ENCODE measurements around the gene SLC15A3. TPM values are rescaled to one million over a fixed set of nuclear protein-coding genes. Genes with fewer than 3 reads are reported as not detected.

The SLC15A3 gene
- total RNA-seq, 1 donor from 2014 or later: 23.1 TPM

DNA sequence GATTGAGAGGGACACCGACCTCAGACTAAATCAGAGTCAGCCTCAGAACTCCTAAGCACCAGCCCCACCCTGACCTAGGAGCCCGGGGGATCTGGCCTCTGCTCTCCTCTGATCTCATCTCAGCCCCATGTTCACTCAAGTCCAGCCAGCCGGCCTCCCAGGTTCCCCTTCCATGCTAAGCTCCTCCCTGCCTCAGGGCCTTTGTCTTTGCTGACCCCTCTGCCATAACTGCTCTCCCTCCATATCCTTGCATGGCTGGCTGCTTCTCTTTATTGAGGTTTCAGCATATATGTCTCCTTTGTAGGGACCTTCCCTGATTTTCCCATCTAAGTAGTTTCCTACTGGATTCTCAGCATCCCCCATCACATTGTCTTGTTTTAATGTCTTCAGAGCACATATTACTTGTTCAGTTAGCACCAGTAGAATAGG, 780 bp upstream of the SLC15A3 start:
- H3K9me3 ChIP-seq: no peaks in the 10 kb centered on the region
- H3K27me3 ChIP-seq: no peaks in the 10 kb centered on the region
- H3K4me3 ChIP-seq: peak overlapping the region; percentile 56 to 75
- intact Hi-C loops (cut with DNase I): no loop called here
- H3K36me3 ChIP-seq: no peaks in the 10 kb centered on the region
- TF ChIP-seq, protein P1, sequence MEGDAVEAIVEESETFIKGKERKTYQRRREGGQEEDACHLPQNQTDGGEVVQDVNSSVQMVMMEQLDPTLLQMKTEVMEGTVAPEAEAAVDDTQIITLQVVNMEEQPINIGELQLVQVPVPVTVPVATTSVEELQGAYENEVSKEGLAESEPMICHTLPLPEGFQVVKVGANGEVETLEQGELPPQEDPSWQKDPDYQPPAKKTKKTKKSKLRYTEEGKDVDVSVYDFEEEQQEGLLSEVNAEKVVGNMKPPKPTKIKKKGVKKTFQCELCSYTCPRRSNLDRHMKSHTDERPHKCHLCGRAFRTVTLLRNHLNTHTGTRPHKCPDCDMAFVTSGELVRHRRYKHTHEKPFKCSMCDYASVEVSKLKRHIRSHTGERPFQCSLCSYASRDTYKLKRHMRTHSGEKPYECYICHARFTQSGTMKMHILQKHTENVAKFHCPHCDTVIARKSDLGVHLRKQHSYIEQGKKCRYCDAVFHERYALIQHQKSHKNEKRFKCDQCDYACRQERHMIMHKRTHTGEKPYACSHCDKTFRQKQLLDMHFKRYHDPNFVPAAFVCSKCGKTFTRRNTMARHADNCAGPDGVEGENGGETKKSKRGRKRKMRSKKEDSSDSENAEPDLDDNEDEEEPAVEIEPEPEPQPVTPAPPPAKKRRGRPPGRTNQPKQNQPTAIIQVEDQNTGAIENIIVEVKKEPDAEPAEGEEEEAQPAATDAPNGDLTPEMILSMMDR (IDR thresholded peaks at IDR 0.05): no peak
- TF ChIP-seq POLR2A (IDR thresholded peaks at IDR 0.05) (no peak), POLR2AphosphoS5 (IDR thresholded peaks at IDR 0.05; ENCODE audit: insufficient read depth in 1 of 2, low read depth in 1 of 2) (no peak)
- DNase-seq (ENCODE audit: extremely low spot score in 2 of 2): no peak
- H3K27ac ChIP-seq: peak overlapping the region; percentile 91
- peaks cover 27% of the 10 kb centered on the region for H3K4me1 ChIP-seq

DNA sequence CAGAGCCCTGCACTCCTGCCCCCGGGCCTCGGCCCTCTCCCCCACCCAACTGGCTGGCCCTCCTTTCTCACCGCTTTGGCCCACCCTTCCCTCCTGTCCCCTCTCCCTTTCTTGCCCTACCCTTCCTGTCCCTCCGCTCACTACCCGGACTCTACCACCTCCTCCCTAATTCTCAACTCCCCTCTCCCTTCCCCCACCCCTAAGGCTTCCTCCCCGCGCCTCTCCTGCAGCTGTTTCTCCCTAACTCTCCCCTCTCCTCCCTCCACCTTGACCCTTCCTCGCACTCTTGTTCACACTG, 421 bp downstream of the SLC15A3 start:
- H3K27me3 ChIP-seq: no peaks in the 10 kb centered on the region
- DNase-seq (ENCODE audit: extremely low spot score in 2 of 2): no peak
- peak overlapping the region; percentile 56 to 75 for H3K4me3 ChIP-seq
- TF ChIP-seq POLR2A (IDR thresholded peaks at IDR 0.05) (no peak), POLR2AphosphoS5 (IDR thresholded peaks at IDR 0.05; ENCODE audit: insufficient read depth in 1 of 2, low read depth in 1 of 2) (no peak)
- TF ChIP-seq, protein P1 (IDR thresholded peaks at IDR 0.05): no peak
- H3K4me1 ChIP-seq: peaks cover 27% of the 10 kb centered on the region
- no peaks in the 10 kb centered on the region for H3K36me3 ChIP-seq
- no peaks in the 10 kb centered on the region for H3K9me3 ChIP-seq
- peak overlapping the region; percentile 91 for H3K27ac ChIP-seq
- intact Hi-C loops (cut with DNase I): no loop called here

DNA sequence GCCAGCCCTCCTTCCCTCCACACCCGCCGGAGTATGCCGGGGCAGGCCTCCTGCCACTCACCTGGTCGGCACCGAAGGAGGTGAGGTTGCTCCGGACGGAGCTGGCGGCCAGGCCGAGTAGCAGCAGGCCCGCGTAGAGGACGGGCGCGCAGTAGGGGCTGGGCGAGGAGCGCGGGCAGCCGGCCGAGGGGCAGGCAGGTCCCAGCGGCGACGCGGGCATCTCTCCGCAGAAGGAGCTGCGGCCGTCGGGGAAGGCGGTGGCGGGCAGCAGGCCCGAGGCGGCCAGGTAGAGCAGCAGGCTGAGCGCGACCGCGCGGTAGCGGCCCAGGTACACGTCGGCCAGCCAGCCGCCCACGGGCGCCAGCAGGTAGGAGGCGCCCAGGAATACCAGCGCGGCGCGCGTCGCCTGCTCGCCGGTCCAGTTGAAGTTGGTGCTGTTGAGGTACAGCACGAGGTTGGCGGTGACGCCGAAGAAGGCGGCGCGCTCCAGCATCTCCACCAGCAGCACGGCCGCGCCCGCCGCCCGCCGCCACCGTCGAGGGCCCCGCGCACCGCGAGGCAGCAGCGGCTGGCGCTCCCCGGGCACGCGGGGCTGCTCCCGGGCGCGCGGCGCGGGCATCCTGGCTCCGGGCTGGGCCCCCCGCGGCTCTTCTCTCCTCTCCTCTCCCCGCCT, 907 bp downstream of the SLC15A3 start:
- TF ChIP-seq, protein P1 (IDR thresholded peaks at IDR 0.05): no peak
- peak in 1 of 2 donors; percentile 10 for TF ChIP-seq POLR2AphosphoS5 (IDR thresholded peaks at IDR 0.05; ENCODE audit: insufficient read depth in 1 of 2, low read depth in 1 of 2)
- TF ChIP-seq POLR2A (IDR thresholded peaks at IDR 0.05): no peak
- DNase-seq (ENCODE audit: extremely low spot score in 2 of 2): no peak
- intact Hi-C loops (cut with DNase I): no loop called here

GRCh38 chr11:60950024-60950423, 2.0 kb downstream of the SLC15A3 start:
- Histone ChIP-seq H3K9me3 (no peaks in the 10 kb centered on the region), H3K27me3 (no peaks in the 10 kb centered on the region), H3K27ac (peak overlapping the region; percentile 91), H3K36me3 (no peaks in the 10 kb centered on the region), H3K4me3 (peak overlapping the region; percentile 56 to 75), H3K4me1 (peaks cover 27% of the 10 kb centered on the region)
- TF ChIP-seq POLR2AphosphoS5 (IDR thresholded peaks at IDR 0.05; ENCODE audit: insufficient read depth in 1 of 2, low read depth in 1 of 2): no peak
- TF ChIP-seq, protein P1 (IDR thresholded peaks at IDR 0.05): no peak
- no peak for TF ChIP-seq POLR2A (IDR thresholded peaks at IDR 0.05)
- intact Hi-C loops (cut with DNase I): no loop called here
- no peak for DNase-seq (ENCODE audit: extremely low spot score in 2 of 2)

More for the DNA sequence above, 907 bp downstream of the SLC15A3 start:
- no peaks in the 10 kb centered on the region for H3K9me3 ChIP-seq
- H3K27me3 ChIP-seq: no peaks in the 10 kb centered on the region
- no peaks in the 10 kb centered on the region for H3K36me3 ChIP-seq
- peak overlapping the region; percentile 91 for H3K27ac ChIP-seq
- peaks cover 27% of the 10 kb centered on the region for H3K4me1 ChIP-seq
- H3K4me3 ChIP-seq: peak overlapping the region; percentile 56 to 75

- no peaks in the 10 kb centered on the region for H3K27me3 ChIP-seq
- no peaks in the 10 kb centered on the region for H3K36me3 ChIP-seq
- intact Hi-C loops (cut with DNase I): no loop called here
- no peak for TF ChIP-seq POLR2A (IDR thresholded peaks at IDR 0.05)
- TF ChIP-seq POLR2AphosphoS5 (IDR thresholded peaks at IDR 0.05; ENCODE audit: insufficient read depth in 1 of 2, low read depth in 1 of 2): no peak
- TF ChIP-seq, protein P1 (IDR thresholded peaks at IDR 0.05): no peak
- no peak for DNase-seq (ENCODE audit: extremely low spot score in 2 of 2)
- no peaks in the 10 kb centered on the region for H3K9me3 ChIP-seq
- H3K4me3 ChIP-seq: no peak overlapping the region
- no peak overlapping the region for H3K27ac ChIP-seq
- peaks cover 31% of the 10 kb centered on the region for H3K4me1 ChIP-seq
Measured at GRCh38 chr11:60948250-60948649, 3.7 kb downstream of the SLC15A3 start.
